SK-N-SH (cell line): Measurements from ENCODE around the gene TFPI2. TPM values are rescaled to one million over a fixed set of nuclear protein-coding genes. Genes with fewer than 3 reads are reported as not detected.

Experiments used
- CTCF ChIA-PET: fragments of 300-600, 350-600 bp; formaldehyde crosslinking; extraction: SDS; loops from one replicate; lab custom pipeline; 2021; lab: Yijun Ruan, JAX
- POLR2A ChIA-PET: fragments of 350-600 bp; sonication (Branson Sonifier 250); formaldehyde crosslinking; extraction: SDS; loops from one replicate; lab custom pipeline; 2020; ENCODE audit warnings: antibody characterized with exemption, inconsistent platforms; lab: Yijun Ruan, JAX
- DNase-seq: peaks from one replicate; pipeline ENCODE4 v3.0.0; 2012
- H2AFZ ChIP-seq: fragments of 200-600 bp; sonication (generic); 2 replicates; pipeline ENCODE4 v1.8.1; 2016; ENCODE audit warnings: antibody characterized with exemption, mild to moderate bottlenecking, low read depth
- H3F3A ChIP-seq: fragments of 200-600 bp; sonication (generic); replicated peaks from 2 replicates; pipeline ENCODE3; 2016; ENCODE audit warnings: antibody characterized with exemption, mild to moderate bottlenecking; ENCODE audit not compliant: insufficient read depth
- H3K27ac ChIP-seq, 2 experiments: fragments of 200-500 bp in 1 of 2; fragments of 200-600 bp in 1 of 2; sonication (Bioruptor generic) in 1 of 2; sonication (generic), shearing (Covaris generic) in 1 of 2; 2 replicates each; pipeline versions ENCODE4 v1.5.1 to v1.6.1; 2014 to 2016; ENCODE audit warnings: low read depth in 2 of 2, inconsistent platforms in 1 of 2, low read length in 1 of 2, mild to moderate bottlenecking in 1 of 2, mixed read lengths in 1 of 2
- H3K27me3 ChIP-seq: fragments of 200-600 bp; sonication (generic), shearing (Covaris generic); 2 replicates; pipeline ENCODE4 v1.6.1; 2016; ENCODE audit warnings: mixed run types; ENCODE audit not compliant: insufficient read depth
- H3K36me3 ChIP-seq, 2 experiments: fragments of 200-500 bp in 1 of 2; fragments of 200-600 bp in 1 of 2; sonication (Bioruptor generic) in 1 of 2; sonication (generic) in 1 of 2; replicated peaks in 1 of 2; 2 replicates each; pipeline versions ENCODE3 to v1.5.1; 2014 to 2016; ENCODE audit warnings: low read length in 1 of 2, mild to moderate bottlenecking in 1 of 2; ENCODE audit not compliant: insufficient read depth in 2 of 2, control insufficient read depth in 1 of 2
- H3K4me1 ChIP-seq, 2 experiments: fragments of 200-500 bp in 1 of 2; fragments of 200-600 bp in 1 of 2; sonication (Bioruptor generic) in 1 of 2; sonication (generic), shearing (Covaris generic) in 1 of 2; 2 replicates each; pipeline versions ENCODE4 v1.5.1 to v1.6.1; 2014 to 2016; ENCODE audit warnings: low read depth in 1 of 2, low read length in 1 of 2, mixed run types in 1 of 2; ENCODE audit not compliant: insufficient read depth in 2 of 2, control insufficient read depth in 1 of 2
- H3K4me2 ChIP-seq: fragments of 200-600 bp; sonication (generic), shearing (Covaris generic); 2 replicates; pipeline ENCODE4 v1.6.1; 2017; ENCODE audit warnings: mixed run types
- H3K4me3 ChIP-seq, 2 experiments: fragments of 200-500 bp in 1 of 2; fragments of 200-600 bp in 1 of 2; sonication (Bioruptor generic) in 1 of 2; sonication (generic), shearing (Covaris generic) in 1 of 2; 2 replicates each; pipeline versions ENCODE4 v1.5.1 to v1.8.1; 2014 to 2016; ENCODE audit warnings: low read depth in 2 of 2, inconsistent platforms in 1 of 2, low read length in 1 of 2, mild to moderate bottlenecking in 1 of 2, mixed read lengths in 1 of 2, moderate library complexity in 1 of 2
- H3K79me2 ChIP-seq: fragments of 200-600 bp; sonication (generic); 2 replicates; pipeline ENCODE4 v1.8.1; 2017; ENCODE audit warnings: mild to moderate bottlenecking; ENCODE audit not compliant: insufficient read depth
- H3K9ac ChIP-seq: fragments of 200-600 bp; sonication (generic); 2 replicates; pipeline ENCODE4 v1.6.1; 2017; ENCODE audit warnings: mixed run types
- H3K9me2 ChIP-seq: fragments of 200-600 bp; sonication (generic); 2 replicates; pipeline ENCODE4 v1.6.1; 2017; ENCODE audit warnings: mixed run types
- H3K9me3 ChIP-seq: fragments of 200-600 bp; sonication (generic); 2 replicates; pipeline ENCODE4 v1.6.1; 2017; ENCODE audit warnings: mixed run types, mild to moderate bottlenecking, moderate library complexity
- H4K20me1 ChIP-seq: fragments of 200-600 bp; sonication (generic); 2 replicates; pipeline ENCODE4 v1.6.1; 2017; ENCODE audit warnings: mild to moderate bottlenecking, mixed run types; ENCODE audit not compliant: insufficient read depth
- ELF1 ChIP-seq: IDR thresholded peaks from 2 replicates; pipeline ENCODE4 v1.4.0; 2012
- EP300 ChIP-seq, 2 experiments: IDR thresholded peaks; 2 replicates each; pipeline versions ENCODE4 v1.4.0 to v1.6.1; 2012; ENCODE audit warnings: borderline replicate concordance in 1 of 2, low read depth in 1 of 2, low read length in 1 of 2
- FOXJ3 ChIP-seq: sonication (generic); formaldehyde crosslinking; IDR thresholded peaks from 2 replicates; pipeline ENCODE4 v1.5.1; 2020; ENCODE audit warnings: mild to moderate bottlenecking, missing genetic modification reagents
- GABPA ChIP-seq: IDR thresholded peaks from 2 replicates; pipeline ENCODE4 v1.4.0; 2012; ENCODE audit warnings: low read depth, mild to moderate bottlenecking
- GATA2 ChIP-seq: sonication (generic); formaldehyde crosslinking; IDR thresholded peaks from 2 replicates; pipeline ENCODE4 v1.5.0; 2020; ENCODE audit warnings: mild to moderate bottlenecking, missing genetic modification reagents
- IRF3 ChIP-seq: fragments of 150-350 bp; IDR thresholded peaks from 2 replicates; pipeline ENCODE4 v1.6.1; 2016; ENCODE audit warnings: mild to moderate bottlenecking, low read depth, low read length
- JUND ChIP-seq: IDR thresholded peaks from 2 replicates; pipeline ENCODE4 v1.4.0; 2012
- MEF2A ChIP-seq: IDR thresholded peaks from 2 replicates; pipeline ENCODE4 v1.4.0; 2012; ENCODE audit warnings: low read depth, borderline replicate concordance
- NFIC ChIP-seq: IDR thresholded peaks from 2 replicates; pipeline ENCODE4 v1.4.0; 2012; ENCODE audit warnings: borderline replicate concordance
- PBX3 ChIP-seq: IDR thresholded peaks from 2 replicates; pipeline ENCODE4; 2012
- RAD21 ChIP-seq: IDR thresholded peaks from 2 replicates; pipeline ENCODE4 v1.6.1; 2012; ENCODE audit warnings: mild to moderate bottlenecking, low read length
- RFX5 ChIP-seq: IDR thresholded peaks from 2 replicates; pipeline ENCODE4 v1.6.1; 2012; ENCODE audit warnings: mild to moderate bottlenecking, improper control_type of control experiment, low read length
- RXRA ChIP-seq: IDR thresholded peaks from 2 replicates; pipeline ENCODE4 v1.4.0; 2012; ENCODE audit warnings: low read depth, mild to moderate bottlenecking, borderline replicate concordance
- SIN3A ChIP-seq: IDR thresholded peaks from 2 replicates; pipeline ENCODE4 v1.6.1; 2012; ENCODE audit warnings: low read depth, mild to moderate bottlenecking, low read length, moderate library complexity, borderline replicate concordance
- SMC3 ChIP-seq: IDR thresholded peaks from 2 replicates; pipeline ENCODE4 v1.6.1; 2012; ENCODE audit warnings: low read depth, low read length, improper control_type of control experiment
- TEAD4 ChIP-seq: IDR thresholded peaks from 2 replicates; pipeline ENCODE4 v1.4.0; 2012; ENCODE audit warnings: mild to moderate bottlenecking, borderline replicate concordance; ENCODE audit not compliant: insufficient read depth
- USF2 ChIP-seq: fragments of 150-350 bp; IDR thresholded peaks from 2 replicates; pipeline ENCODE4 v1.6.1; 2017; ENCODE audit warnings: antibody characterized with exemption, low read length, low read depth, borderline replicate concordance
- YY1 ChIP-seq: IDR thresholded peaks from 2 replicates; pipeline ENCODE4 v1.4.0; 2012; ENCODE audit warnings: low read depth, mild to moderate bottlenecking
- polyA plus RNA-seq, 3 experiments: library from polyadenylated mRNA; depleted of rRNA; stranded (reverse); fragments of >200 nt; gene quantifications; 2 replicates each; pipeline ENCODE4 v1.2.3, GENCODE V29; 2012
- TF ChIP-seq, protein P1 (sequence below): IDR thresholded peaks from 2 replicates; pipeline ENCODE4 v1.6.1; 2012; ENCODE audit warnings: mild to moderate bottlenecking, low read depth, low read length, moderate library complexity
- TF ChIP-seq, protein P2 (sequence below): IDR thresholded peaks from 2 replicates; pipeline ENCODE4 v1.4.0; 2012; ENCODE audit warnings: low read depth, borderline replicate concordance
- TF ChIP-seq, protein P3 (sequence below): IDR thresholded peaks from 2 replicates; pipeline ENCODE4 v1.4.0; 2012; ENCODE audit warnings: low read depth

The TFPI2 gene
- polyA plus RNA-seq, 1 of the 3 experiments (the other 2 are of a cell fraction): 17.7 TPM

- no peak for TF ChIP-seq SIN3A
- TF ChIP-seq PBX3: no peak; the same call in 1 of the 2 replicates
- TF ChIP-seq NFIC: peak; percentile 74
- no peak for TF ChIP-seq USF2
- TF ChIP-seq GABPA: no peak
- no peak for TF ChIP-seq GATA2 (CRISPR knock-in tag)
- peak; percentile 51; the same call in 1 of the 2 replicates for TF ChIP-seq TEAD4
- TF ChIP-seq IRF3: no peak
- TF ChIP-seq, protein P1, sequence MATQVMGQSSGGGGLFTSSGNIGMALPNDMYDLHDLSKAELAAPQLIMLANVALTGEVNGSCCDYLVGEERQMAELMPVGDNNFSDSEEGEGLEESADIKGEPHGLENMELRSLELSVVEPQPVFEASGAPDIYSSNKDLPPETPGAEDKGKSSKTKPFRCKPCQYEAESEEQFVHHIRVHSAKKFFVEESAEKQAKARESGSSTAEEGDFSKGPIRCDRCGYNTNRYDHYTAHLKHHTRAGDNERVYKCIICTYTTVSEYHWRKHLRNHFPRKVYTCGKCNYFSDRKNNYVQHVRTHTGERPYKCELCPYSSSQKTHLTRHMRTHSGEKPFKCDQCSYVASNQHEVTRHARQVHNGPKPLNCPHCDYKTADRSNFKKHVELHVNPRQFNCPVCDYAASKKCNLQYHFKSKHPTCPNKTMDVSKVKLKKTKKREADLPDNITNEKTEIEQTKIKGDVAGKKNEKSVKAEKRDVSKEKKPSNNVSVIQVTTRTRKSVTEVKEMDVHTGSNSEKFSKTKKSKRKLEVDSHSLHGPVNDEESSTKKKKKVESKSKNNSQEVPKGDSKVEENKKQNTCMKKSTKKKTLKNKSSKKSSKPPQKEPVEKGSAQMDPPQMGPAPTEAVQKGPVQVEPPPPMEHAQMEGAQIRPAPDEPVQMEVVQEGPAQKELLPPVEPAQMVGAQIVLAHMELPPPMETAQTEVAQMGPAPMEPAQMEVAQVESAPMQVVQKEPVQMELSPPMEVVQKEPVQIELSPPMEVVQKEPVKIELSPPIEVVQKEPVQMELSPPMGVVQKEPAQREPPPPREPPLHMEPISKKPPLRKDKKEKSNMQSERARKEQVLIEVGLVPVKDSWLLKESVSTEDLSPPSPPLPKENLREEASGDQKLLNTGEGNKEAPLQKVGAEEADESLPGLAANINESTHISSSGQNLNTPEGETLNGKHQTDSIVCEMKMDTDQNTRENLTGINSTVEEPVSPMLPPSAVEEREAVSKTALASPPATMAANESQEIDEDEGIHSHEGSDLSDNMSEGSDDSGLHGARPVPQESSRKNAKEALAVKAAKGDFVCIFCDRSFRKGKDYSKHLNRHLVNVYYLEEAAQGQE: no peak
These were observed 24.1 kb upstream of the TFPI2 start (continued) for GRCh38 chr7:93914581-93915066.

DNA sequence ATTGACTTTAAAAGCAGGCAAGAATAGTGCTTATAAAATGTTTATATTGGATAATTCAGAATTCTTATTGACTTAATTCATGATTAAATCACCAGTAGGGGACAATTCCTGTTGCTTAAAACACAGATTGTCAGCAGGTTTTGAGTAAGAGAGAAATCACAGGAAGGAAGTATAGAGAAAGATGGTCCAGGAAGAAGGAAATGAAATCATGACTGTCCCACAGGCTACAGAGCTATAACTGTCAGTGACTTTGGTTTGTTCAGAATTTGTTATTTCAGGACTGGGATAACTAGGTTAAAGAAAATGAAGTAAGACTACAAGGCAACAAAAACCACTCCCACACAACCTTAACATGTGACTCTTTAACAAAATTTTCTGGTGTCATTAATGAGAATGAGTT lies 22.6 kb upstream of the TFPI2 start:
- H4K20me1 ChIP-seq: no peaks in the 10 kb centered on the region
- CTCF ChIA-PET: interaction anchor here (1.0 kb wide), 1 partner anchor 10 kb away, joined by 6 read pairs; no protein-coding TSS in a partner anchor
- no peaks in the 10 kb centered on the region for H3K9me2 ChIP-seq
- peaks cover 18% of the 10 kb centered on the region for H3F3A ChIP-seq
- TF ChIP-seq FOXJ3 (no peak), MEF2A (no peak), USF2 (no peak), RAD21 (no peak), SMC3 (no peak), YY1 (no peak), GABPA (no peak), TEAD4 (no peak), RFX5 (no peak), JUND (no peak), EP300 (IDR thresholded peaks at IDR 0.05; ENCODE audit: borderline replicate concordance in 1 of 2, low read depth in 1 of 2, low read length in 1 of 2) (no peak), RXRA (no peak), ELF1 (no peak)
- TF ChIP-seq, protein P2, sequence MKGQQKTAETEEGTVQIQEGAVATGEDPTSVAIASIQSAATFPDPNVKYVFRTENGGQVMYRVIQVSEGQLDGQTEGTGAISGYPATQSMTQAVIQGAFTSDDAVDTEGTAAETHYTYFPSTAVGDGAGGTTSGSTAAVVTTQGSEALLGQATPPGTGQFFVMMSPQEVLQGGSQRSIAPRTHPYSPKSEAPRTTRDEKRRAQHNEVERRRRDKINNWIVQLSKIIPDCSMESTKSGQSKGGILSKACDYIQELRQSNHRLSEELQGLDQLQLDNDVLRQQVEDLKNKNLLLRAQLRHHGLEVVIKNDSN: no peak
- TF ChIP-seq, protein P3, sequence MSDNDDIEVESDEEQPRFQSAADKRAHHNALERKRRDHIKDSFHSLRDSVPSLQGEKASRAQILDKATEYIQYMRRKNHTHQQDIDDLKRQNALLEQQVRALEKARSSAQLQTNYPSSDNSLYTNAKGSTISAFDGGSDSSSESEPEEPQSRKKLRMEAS: no peak
- no peaks in the 10 kb centered on the region for H3K79me2 ChIP-seq
- H3K4me3 ChIP-seq: no peak overlapping the region
- no peaks in the 10 kb centered on the region for H3K36me3 ChIP-seq
- H3K9me3 ChIP-seq: no peaks in the 10 kb centered on the region
- no peak overlapping the region for H3K9ac ChIP-seq
- H2AFZ ChIP-seq: 0 out of 2 replicates have a peak overlapping the region, but pooled peaks have one; percentile 43
- no peaks in the 10 kb centered on the region for H3K27me3 ChIP-seq
- no peak for DNase-seq
- no peak overlapping the region for H3K4me2 ChIP-seq
- POLR2A ChIA-PET: no interaction called here
- H3K4me1 ChIP-seq: peaks cover 4 to 5% of the 10 kb centered on the region in 2 experiments; a peak in 3 of 4 replicates
- H3K27ac ChIP-seq: no peak overlapping the region
